Stomach smooth muscle (tissue), 2 donors: ENCODE results near the gene HPCAL1.

ENCODE experiments used
- H3K27ac ChIP-seq: one replicate; pipeline ENCODE4 v1.7.0; 2013; ENCODE audit warnings: mild to moderate bottlenecking, low read length, inconsistent platforms
- H3K27me3 ChIP-seq, 2 donors: one replicate each; pipeline ENCODE4 v1.7.0; 2013; ENCODE audit warnings: low read length in 2 of 2; ENCODE audit not compliant: insufficient read depth in 2 of 2, control insufficient read depth in 1 of 2
- H3K36me3 ChIP-seq, 2 donors: one replicate each; pipeline ENCODE4 v1.7.0; 2013; ENCODE audit warnings: low read length in 2 of 2; ENCODE audit not compliant: control insufficient read depth in 2 of 2, insufficient read depth in 2 of 2
- H3K4me1 ChIP-seq: one replicate; pipeline ENCODE4 v1.7.0; 2013; ENCODE audit warnings: low read length; ENCODE audit not compliant: control insufficient read depth, insufficient read depth
- H3K4me3 ChIP-seq, 2 donors: one replicate each; pipeline ENCODE4 v1.7.0; 2013; ENCODE audit warnings: low read length in 2 of 2
- H3K9ac ChIP-seq, 2 donors: one replicate each; pipeline ENCODE4 v1.7.0; 2013; ENCODE audit warnings: low read length in 2 of 2, mild to moderate bottlenecking in 1 of 2
- H3K9me3 ChIP-seq, 2 donors: one replicate each; pipeline ENCODE4 v1.7.0; 2013; ENCODE audit warnings: low read length in 2 of 2; ENCODE audit not compliant: control insufficient read depth in 2 of 2
- donor health status: healthy.
- donor health status: Pancreatic carcinoma.

Gene HPCAL1

GRCh38 chr2:10368491-10369231 lies 66.0 kb downstream of the HPCAL1 start:
- Histone ChIP-seq H3K36me3 (no peaks in the 10 kb centered on the region), H3K4me3 (no peak overlapping the region), H3K27ac (no peak overlapping the region), H3K9me3 (no peaks in the 10 kb centered on the region), H3K27me3 (no peaks in the 10 kb centered on the region), H3K4me1 (no peaks in the 10 kb centered on the region), H3K9ac (no peak overlapping the region)

DNA sequence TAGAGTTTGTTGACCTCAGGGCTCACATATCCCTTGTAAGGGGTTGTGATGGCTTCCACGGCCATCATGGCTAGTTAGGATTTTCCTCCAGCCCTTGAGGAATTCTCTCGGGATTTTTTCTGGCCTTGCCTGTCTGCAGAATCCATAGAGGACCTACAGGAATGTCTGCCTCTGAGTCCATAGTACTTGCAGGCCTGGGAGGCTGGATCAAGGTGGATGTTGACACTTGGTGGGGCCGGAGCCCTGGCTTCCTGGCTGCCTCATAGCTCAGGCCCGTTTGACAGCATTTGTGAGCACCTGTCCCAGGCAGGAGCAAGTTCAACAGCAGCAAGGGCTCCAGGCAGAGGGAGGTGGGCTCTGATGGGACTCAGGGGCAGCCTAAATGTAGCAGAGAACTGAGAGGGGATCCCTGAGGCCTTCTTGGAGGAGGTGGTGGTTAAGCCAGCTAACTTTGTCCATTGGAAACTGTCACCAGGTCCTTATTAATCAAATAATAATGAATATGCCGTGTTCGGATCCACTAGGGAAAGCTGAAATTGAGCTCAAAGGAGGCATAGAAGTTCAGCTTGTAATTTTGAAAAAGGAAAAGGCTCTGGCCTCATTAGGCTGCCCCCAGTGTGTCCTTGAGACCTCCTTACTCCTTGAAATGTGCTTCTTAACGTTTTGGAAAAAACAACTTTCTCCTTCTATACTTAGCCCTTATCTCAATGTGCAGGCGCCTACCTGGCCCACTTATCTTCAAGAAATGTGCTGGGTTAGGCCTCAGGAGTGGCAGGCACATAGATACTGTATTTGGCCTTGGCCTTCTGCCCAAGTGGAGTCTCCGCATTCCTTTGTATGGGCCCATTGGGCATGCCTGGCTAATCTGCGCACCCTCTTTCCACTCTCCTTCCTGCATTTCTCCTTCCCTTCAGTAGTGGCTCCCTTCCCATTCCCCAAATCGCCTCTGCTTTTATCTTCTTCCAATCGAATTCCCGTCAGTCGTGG lies 66.9 kb downstream of the HPCAL1 start:
- Histone ChIP-seq H3K36me3 (peaks cover 0 to 2% of the 10 kb centered on the region in 2 donors), H3K27ac (no peak overlapping the region), H3K9ac (no peak overlapping the region), H3K4me1 (no peaks in the 10 kb centered on the region), H3K27me3 (no peaks in the 10 kb centered on the region), H3K4me3 (no peak overlapping the region), H3K9me3 (no peaks in the 10 kb centered on the region)

DNA sequence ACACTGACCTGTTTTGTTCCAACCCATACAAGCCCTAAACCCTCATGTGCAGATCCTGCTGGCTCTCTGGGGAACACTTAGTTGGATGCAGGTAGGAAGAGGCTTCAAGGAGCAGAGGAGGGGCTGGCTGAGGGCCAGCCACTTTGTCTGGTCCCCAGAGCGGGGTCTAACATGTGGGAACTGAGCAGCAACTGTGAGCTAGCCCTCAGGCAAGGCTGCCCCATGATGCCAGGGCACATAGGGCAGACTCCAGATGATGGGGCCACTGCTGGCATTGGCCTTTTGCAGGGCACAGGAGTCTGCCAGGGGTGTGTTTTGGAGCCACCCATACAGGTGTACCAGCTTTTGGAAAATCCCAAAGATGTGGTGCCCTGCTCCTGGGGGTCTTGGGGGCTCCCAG lies 67.7 kb downstream of the HPCAL1 start:
- peaks cover 0 to 2% of the 10 kb centered on the region in 2 donors for H3K36me3 ChIP-seq
- H3K4me1 ChIP-seq, result no peaks in the 10 kb centered on the region
- H3K27me3 ChIP-seq, result no peaks in the 10 kb centered on the region
- H3K4me3 ChIP-seq, result no peak overlapping the region
- no peak overlapping the region for H3K27ac ChIP-seq
- H3K9ac ChIP-seq, result no peak overlapping the region
- H3K9me3 ChIP-seq, result no peaks in the 10 kb centered on the region

- no peaks in the 10 kb centered on the region for H3K9me3 ChIP-seq
- no peak overlapping the region for H3K27ac ChIP-seq
- H3K36me3 ChIP-seq, result peaks cover 0 to 2% of the 10 kb centered on the region in 2 donors
- H3K4me3 ChIP-seq, result no peak overlapping the region
- no peaks in the 10 kb centered on the region for H3K4me1 ChIP-seq
- no peaks in the 10 kb centered on the region for H3K27me3 ChIP-seq
- no peak overlapping the region for H3K9ac ChIP-seq
Observed at GRCh38 chr2:10370895-10371294, 68.2 kb downstream of the HPCAL1 start.

- Histone ChIP-seq H3K4me1 (no peaks in the 10 kb centered on the region), H3K36me3 (peaks cover 0 to 2% of the 10 kb centered on the region in 2 donors), H3K4me3 (no peak overlapping the region), H3K27ac (no peak overlapping the region), H3K9ac (no peak overlapping the region), H3K27me3 (no peaks in the 10 kb centered on the region), H3K9me3 (no peaks in the 10 kb centered on the region)
Observed at GRCh38 chr2:10371441-10372196, 68.9 kb downstream of the HPCAL1 start.

- Histone ChIP-seq H3K36me3 (peaks cover 0 to 2% of the 10 kb centered on the region in 2 donors), H3K27me3 (no peaks in the 10 kb centered on the region), H3K27ac (no peak overlapping the region), H3K9me3 (no peaks in the 10 kb centered on the region), H3K4me3 (no peak overlapping the region), H3K4me1 (no peaks in the 10 kb centered on the region), H3K9ac (no peak overlapping the region)
Observed at GRCh38 chr2:10372203-10372861, 69.6 kb downstream of the HPCAL1 start.

- Histone ChIP-seq H3K36me3 (peaks cover 0 to 2% of the 10 kb centered on the region in 2 donors), H3K4me1 (no peaks in the 10 kb centered on the region), H3K27me3 (no peaks in the 10 kb centered on the region), H3K27ac (no peak overlapping the region), H3K4me3 (no peak overlapping the region), H3K9ac (no peak overlapping the region), H3K9me3 (no peaks in the 10 kb centered on the region)
Observed at GRCh38 chr2:10372862-10373240, 70.1 kb downstream of the HPCAL1 start.

DNA sequence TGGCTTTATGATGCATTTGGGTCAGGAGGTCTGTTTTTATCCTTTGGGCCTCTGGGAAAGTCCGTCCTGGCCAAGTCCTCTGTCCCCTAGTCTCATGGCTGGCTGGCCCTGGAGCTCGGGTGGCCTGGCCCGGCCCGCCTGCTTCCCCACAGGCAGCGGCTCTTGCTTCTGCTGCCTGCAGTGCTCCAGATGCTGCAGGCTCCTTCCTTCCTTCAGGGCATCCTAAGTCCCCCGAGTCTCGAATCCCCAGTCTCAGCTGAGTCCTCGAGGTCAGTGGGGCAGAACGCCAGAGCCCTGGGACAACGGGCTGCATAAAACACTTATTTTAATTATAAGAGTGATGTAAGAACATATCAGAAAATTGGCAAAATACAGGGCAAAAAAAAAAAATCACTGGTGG lies 71.2 kb downstream of the HPCAL1 start:
- no peaks in the 10 kb centered on the region for H3K4me1 ChIP-seq

GRCh38 chr2:10374362-10374943 lies 71.7 kb downstream of the HPCAL1 start:
- no peaks in the 10 kb centered on the region for H3K4me1 ChIP-seq
- H3K36me3 ChIP-seq, result peaks cover 0 to 2% of the 10 kb centered on the region in 2 donors
- no peak overlapping the region for H3K27ac ChIP-seq
- H3K27me3 ChIP-seq, result no peaks in the 10 kb centered on the region
- no peaks in the 10 kb centered on the region for H3K9me3 ChIP-seq
- no peak overlapping the region for H3K9ac ChIP-seq
- H3K4me3 ChIP-seq, result no peak overlapping the region

More for the DNA sequence above, 71.2 kb downstream of the HPCAL1 start:
- H3K9ac ChIP-seq, result no peak overlapping the region
- H3K4me3 ChIP-seq, result no peak overlapping the region
- H3K36me3 ChIP-seq, result peaks cover 0 to 2% of the 10 kb centered on the region in 2 donors
- H3K27me3 ChIP-seq, result no peaks in the 10 kb centered on the region
- no peaks in the 10 kb centered on the region for H3K9me3 ChIP-seq
- no peak overlapping the region for H3K27ac ChIP-seq
